Activated T-cell treated with anti-CD3 and anti-CD28 coated beads for 1 hour (primary cell): ENCODE measurements around the gene CTLA4.
A peak's percentile ranks its signal among the peaks of the same experiment; 100 is the strongest.
"Not testable (repeated sequence)": the region's sequence is repeated elsewhere in the genome, so short reads cannot be mapped to it uniquely, and the experiment has no call there.

Experiments used
- DNase-seq: peaks from one replicate; pipeline ENCODE4 v3.0.0-alpha.2; 2020; ENCODE audit warnings: low read depth

The CTLA4 gene

DNA sequence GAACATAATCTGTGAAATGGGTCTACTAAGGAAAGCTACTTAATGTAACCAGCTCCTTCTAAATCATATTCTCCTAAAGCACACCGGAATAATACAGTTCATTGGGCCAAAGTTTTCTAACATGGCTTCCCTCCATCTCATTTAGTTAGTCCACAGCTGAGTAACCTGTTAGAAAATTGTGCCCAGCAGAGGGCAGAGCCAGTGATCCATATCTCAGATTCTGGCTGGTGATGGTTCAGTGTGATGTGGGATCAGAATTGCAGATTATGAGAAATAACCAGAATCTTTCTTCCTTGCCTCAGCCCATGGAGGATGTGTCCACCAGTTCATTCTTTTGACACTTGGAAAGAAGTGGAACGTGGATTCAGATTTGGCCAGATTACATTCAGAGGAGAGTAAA, 9.4 kb upstream of the CTLA4 start:
- DNase-seq = no peak

DNA sequence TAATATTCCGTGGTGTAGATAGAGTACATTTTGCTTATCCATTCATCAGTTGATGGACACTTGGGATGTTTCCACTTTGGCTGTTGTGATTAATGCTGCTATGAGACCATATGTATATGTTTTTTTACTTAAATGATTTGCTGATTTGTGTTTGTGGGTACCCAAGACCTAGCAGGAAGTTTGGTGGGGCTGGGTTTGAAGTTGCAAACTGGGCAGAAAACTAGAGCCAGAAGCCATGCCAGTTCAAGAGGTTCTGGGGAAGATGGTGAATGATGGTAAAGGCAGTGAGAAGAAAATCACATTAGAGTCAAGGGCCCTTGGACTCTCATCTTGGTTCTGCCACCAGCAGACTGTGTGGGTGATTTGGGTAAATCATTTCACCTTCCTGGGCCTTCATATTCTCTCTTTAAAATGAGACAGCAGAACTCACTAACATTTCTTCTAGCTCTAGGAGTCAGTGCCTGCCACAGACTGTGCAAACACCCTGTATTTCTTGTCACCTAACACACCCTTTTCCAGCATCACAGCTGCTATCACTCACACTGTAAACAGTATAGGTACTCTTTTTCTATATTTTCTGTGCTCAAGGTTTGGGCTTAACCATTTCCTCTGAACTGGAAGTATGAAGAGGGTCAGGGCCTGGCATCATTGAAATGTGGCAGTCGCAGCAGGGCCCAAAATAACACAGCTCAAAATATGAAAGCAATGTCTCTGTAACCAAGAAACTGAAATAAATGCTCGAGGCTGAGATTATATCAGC, 8.4 kb upstream of the CTLA4 start:
- no peak for DNase-seq

DNA sequence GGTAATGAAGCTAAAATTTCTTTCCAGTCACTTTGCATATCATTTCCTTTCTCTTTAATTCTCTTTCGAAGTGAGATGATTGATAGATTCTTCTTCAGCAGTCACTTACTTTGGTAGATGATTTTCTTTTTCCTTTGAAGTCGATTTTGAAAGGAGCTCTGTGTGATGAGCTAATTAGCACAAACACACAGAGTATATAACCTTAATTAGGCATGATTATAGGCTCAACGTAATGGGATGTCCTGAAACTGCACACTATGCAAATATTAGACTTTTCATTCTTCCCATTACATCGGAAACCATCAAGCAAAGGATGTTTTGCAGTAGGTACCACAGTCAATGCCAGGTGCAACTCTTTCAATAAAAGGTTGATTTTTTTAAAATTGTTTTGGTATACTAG, 6.4 kb upstream of the CTLA4 start:
- no peak for DNase-seq

DNA sequence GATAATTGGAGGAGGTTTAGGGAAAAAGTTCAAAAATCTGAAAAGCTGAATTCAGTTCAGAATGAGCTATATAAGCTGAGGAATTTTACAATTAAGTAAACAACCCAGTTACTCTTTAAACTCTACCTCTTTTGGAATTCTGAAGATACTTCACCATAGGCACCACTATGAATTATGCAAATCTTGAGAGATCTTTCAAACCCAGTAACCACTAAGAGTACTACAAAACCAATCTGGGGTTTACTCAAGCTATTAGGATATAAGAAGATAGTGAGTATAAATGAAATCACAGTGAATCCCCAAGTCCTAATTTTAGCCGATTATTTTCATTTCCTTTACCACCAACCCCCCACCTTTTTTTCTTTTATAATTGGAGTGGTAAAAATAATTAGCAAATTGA, 6.0 kb upstream of the CTLA4 start:
- no peak for DNase-seq

DNA sequence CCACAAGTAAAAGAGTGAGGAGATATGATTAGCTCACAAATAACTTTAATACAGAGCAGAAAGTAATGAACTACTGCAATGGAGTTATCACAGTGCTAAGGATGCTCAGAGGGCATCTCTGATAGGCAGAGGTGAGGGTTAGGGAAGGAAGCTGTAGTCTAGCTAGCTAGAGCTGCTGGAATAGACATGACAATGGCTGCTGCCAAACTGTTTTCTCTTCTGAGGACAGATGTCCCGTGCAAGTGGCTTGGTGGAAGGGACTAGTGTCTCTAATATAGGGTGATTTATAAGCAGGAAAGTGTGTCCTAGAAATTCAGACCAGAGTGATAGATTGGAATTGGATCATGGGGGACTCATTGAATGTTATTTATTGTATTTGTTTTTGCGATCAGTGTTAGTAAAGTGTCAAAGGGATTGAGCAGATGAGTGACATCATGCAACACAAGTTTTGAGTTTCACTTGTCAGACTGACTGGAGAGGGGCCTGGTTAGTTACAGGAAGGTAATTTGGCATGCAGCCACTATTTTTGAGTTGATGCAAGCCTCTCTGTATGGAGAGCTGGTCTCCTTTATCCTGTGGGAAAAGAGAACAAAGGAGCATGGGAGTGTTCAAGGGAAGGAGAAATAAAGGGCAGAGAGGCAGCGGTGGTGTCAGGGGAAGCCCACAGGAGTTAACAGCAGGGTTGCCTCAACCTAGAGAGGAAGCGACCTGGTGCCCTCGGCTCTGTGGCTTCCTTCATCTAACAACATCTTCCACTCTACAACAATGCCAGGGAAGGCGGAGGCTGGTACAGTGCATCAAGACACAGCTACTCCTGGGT, 1.9 kb downstream of the CTLA4 start:
- DNase-seq = peak; percentile 35

DNA sequence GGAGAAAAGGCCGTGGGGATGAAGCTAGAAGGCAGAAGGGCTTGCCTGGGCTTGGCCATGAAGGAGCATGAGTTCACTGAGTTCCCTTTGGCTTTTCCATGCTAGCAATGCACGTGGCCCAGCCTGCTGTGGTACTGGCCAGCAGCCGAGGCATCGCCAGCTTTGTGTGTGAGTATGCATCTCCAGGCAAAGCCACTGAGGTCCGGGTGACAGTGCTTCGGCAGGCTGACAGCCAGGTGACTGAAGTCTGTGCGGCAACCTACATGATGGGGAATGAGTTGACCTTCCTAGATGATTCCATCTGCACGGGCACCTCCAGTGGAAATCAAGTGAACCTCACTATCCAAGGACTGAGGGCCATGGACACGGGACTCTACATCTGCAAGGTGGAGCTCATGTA, 2.9 kb downstream of the CTLA4 start:
- no peak for DNase-seq

DNA sequence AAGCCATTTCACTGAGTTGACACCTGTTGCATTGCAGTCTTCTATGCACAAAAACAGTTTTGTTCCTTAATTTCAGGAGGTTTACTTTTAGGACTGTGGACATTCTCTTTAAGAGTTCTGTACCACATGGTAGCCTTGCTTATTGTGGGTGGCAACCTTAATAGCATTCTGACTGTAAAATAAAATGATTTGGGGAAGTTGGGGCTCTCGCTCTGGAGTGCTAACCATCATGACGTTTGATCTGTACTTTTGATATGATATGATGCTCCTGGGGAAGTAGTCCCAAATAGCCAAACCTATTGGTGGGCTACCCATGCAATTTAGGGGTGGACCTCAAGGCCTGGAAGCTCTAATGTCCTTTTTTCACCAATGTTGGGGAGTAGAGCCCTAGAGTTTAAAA, 3.4 kb downstream of the CTLA4 start:
- DNase-seq = no peak

DNA sequence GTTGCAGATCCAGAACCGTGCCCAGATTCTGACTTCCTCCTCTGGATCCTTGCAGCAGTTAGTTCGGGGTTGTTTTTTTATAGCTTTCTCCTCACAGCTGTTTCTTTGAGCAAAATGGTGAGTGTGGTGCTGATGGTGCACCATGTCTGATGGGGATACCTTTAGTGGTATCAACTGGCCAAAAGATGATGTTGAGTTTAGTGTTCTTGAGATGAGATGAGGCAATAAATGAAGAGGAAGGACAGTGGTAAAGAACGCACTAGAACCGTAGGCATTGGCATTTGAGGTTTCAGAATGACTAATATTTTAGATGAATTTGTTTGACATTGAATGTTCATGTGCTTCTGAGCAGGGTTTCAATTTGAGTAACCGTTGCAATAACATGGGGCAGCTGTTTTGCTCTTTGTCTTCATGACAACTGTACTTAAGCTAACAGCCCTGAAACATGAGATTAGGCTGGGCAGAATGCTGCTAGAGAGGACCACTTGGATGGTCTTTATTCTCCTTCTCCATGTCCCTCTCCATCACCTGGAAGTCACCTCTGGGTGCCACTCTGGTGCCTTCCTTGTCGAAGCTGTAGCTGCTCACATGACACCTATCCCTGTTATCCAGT, 3.9 kb downstream of the CTLA4 start:
- DNase-seq = no peak

DNA sequence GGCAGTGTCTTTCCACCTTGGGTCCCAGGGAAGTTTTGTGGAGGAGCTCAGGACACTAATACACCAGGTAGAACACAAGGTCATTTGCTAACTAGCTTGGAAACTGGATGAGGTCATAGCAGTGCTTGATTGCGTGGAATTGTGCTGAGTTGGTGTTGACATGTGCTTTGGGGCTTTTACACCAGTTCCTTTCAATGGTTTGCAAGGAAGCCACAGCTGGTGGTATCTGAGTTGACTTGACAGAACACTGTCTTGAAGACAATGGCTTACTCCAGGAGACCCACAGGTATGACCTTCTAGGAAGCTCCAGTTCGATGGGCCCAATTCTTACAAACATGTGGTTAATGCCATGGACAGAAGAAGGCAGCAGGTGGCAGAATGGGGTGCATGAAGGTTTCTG, 5.9 kb downstream of the CTLA4 start:
- DNase-seq = no peak

DNA sequence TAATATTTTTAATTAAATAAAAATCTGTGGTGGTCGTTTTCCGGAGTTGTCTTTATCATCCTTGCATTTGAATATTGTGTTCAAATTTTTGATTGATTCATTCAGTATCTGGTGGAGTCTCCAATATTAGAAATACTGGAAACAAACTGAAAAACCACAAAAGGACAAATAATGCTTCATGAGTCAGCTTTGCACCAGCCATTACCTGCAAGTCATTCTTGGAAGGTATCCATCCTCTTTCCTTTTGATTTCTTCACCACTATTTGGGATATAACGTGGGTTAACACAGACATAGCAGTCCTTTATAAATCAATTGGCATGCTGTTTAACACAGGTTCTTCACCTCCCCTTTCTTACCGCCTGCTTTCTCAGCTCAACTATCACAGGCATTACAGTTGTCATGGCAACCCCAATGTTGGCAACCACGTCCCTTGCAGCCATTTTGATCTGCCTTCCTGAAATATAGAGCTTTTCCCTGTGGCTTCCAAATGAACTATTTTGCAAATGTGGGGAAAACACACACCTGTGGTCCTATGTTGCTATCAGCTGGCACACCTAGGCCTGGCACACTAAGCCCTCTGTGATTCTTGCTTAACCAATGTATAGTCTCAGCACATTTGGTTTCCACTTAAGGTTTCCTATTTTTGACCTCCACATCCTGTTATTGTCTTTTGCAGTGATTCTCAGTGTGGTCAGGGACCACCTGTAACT, 6.5 kb downstream of the CTLA4 start:
- no peak for DNase-seq

DNA sequence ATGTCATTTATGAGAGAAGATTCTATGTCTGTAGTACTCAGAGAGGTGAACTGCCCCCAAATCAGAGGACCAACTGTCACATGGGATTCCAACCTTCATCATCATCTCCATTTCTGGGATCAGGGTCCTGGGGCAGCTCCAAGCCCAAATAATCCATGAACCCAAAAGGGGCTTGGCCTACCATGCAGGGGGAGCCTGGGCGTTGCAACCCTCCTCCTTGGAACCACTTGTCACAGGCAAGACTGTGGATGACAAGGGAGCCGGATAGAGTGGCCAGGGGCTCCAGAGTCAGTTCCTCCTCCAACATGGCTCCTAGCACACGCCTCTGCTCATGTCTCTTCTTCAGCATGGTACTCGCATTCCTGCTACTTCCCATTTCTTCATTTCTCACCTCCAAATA, 7.9 kb downstream of the CTLA4 start:
- DNase-seq = no peak

DNA sequence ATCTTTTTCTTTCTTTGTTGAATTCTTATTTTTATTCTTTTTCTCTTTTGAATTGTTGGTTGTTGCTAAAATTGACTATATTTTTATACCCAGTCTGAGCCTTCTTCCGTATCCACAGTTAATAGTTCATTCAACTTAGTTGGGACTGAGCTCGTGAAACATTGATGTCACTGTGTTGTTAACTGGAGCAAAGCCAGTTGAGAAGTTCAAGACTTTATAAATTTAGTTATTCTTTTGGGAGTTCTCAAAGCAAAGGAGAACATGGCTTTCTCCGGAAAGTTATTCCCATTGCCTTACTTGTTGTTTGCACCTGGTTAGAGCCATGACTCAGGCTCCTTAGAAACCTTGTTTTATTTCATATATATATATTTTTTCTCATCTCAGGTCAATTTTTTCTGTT, 8.8 kb downstream of the CTLA4 start:
- no peak for DNase-seq

DNA sequence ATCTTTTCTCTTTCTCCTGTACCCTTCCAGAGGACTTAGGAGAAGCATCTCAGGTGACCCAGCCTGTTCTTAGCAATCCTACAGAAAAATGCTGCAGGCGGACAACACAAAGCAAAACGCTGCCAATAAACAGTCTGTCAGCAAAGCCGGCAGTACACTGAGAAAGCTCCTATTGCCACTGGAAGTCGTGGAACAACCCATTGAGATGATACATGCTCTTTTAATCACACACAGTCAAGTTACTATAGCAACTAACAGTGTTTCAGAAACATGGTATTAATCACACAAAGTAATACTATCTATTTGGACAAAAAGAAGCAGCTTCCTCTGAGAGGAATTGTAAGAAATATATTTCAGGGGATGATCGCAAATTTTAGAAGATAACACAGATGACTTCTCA, 10.5 kb downstream of the CTLA4 start:
- DNase-seq = no peak

DNA sequence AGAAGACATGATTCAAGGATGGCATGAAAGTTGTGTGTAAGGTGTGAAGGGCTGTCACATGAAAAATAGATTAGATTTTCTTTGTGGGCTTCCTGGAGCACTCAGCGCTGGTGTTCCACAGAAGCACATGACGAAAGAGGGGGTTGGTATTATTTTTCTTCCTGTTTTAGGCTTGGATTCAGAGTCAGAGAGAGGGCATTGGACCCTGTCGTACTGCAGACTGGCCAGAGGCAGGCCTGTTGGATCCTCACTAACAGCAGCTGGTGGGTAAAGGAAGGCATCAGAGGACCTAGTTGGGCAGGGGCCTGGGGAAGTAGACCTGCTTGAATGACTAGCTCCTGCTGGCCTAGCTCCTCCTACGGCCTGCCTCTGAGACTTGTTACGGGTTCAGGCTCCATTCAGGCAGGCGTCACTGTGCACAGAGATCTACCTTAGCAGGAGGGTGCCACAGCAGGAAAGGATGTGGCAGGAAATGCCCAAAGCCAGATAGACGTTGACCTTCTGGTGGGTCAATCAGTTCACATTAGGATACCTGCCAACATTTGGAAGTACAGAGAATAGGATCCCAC, 13.1 kb downstream of the CTLA4 start:
- no peak for DNase-seq

DNA sequence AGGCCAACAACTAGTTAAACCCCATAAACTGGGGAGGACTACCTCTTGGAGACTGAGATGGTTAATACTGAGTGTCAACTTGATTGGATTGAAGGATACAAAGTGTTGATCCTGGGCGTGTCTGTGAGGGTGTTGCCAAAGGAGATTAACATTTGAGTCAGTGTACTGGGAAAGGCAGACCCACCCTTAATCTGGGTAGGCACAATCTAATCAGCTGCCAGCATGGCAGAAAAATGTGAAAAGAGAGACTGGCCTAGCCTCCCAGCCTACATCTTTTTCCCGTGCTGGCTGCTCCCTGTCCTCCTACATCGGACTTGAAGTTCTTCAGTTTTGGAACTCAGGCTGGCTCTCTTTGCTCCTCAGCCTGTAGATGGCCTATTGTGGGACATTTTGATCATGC, 13.6 kb downstream of the CTLA4 start:
- not testable (repeated sequence) for DNase-seq

DNA sequence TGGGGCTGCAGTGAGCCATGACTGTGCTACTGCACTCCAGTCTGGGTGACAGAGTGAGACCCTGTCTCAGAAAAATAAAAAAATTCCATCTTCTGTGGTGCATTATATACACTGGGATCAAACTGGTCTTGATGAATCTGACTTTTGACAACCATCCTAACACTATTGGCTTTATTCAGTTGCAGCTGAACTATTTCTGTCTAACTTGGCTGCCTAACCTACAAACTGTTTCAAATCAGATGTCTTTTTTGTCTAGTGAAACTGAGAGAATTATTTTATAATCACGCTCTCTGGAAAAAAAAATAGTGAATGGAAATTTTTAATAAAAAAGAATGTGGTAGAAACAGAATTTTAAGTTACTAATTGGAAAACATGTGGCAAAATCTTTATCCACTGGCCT, 15.0 kb downstream of the CTLA4 start:
- no peak for DNase-seq

DNA sequence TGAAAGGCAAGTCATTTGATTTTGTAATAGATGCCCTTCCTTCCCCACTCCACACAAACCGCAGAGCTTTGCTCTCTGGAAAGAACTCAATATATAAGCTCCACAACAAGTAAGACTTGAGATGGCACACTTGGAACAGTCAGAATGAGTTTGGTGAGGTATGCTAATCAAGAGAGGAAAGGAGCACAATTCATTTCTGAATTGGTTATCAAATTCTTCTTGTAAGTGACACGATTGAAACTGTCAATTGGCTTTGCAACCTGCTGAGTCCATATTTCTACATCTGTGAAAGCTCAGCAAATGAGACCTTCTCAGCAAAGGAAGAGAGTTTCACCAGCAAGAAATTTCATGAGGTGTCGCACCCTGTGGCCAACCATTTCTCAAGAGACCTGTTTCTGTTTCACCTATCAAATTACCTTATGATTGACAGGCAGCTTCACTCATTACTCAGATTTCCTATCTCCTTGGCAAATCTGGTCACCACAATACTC, 19.1 kb downstream of the CTLA4 start:
- no peak for DNase-seq

DNA sequence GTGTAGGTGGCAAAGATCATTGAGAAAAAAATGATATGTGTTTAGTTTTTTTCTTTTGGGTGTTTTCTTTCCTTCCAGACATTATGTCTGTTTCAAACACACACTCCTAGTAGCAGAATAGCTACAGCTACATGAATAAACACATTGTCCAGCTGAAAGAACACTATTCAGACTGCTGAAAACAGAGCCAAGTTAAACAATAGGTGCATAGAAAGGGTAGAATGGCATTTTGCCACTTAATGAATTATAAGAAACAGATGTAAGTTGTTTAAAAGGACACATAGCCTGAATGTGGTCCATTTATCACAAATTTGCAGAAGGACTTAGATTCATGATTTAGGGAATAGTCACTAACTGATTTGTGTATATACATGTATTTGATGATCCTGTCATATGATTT, 20.1 kb downstream of the CTLA4 start:
- no peak for DNase-seq

DNA sequence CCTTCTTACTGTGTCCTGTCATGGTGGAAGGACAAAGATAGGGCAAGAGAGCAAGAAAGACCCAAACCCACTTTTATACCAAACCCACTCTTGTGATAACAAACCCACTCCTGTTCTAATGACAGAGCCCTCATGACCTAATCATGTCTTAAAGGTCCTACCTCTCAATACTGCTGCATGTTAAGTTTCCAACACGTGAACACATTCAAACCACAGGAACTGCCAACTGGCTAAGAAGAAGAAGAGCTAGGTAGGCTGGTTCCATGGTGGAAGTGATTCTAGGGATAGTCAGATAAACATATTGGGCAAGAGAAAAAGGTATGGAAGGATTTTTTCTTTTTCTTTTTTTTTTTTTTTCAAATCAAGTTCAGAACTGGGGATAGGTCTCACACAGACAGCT, 22.0 kb downstream of the CTLA4 start:
- no peak for DNase-seq

DNA sequence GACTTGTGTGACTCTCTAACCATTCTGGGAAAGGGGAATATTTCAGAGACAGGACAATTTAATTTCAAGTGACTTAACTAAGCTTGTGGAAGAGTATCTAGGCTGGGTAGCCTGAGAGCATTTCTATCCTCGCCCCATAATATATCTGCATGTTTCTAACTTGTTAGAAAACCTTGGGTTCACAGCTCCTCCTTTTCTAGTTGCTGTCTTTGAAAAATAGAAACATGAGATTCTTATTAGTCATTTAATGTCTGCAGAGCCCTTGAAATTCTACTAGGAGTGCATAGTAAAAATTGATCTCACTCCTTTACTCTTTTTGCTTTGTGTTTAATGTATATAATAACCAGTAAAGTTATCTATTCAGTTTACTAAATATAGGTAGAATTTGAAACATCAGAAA, 22.4 kb downstream of the CTLA4 start:
- DNase-seq = no peak

DNA sequence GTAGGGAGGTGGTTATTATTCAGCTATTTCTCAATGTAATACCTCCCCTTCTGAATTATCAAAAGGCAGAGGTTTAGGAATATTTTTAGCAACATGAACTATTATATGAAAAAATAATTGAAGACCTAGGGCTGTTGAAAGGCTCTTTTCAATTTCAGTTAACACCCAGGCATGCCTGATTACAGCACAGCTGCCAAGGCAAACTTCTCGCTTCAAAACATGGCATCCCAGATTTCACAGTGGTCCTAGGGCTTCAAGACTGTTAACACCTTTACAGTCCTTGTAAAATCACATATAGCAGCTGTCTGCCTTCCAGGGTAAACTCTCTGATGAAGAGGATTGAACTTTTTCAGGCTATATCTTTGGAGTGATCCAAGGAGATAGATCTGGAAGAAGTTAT, 23.2 kb downstream of the CTLA4 start:
- DNase-seq = no peak

DNA sequence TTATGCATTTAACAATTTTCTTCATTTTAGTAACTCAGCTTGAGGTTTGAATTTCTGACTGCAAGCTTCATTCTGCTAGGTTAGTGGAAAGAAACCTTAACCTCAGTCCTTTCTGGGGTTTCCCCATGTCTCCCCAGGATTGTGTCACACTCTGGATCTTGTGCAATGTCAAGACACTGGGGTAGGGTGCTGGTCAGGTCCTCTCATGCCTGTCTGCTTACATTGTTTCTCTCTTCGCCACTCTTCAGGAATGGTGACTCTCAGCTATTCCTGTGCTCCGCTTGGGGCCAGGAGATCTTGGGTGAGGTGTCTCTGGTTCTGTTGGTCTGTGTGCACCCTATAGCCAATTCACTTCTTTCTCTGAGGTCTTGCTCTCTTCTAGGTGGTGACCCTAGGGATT, 23.9 kb downstream of the CTLA4 start:
- no peak for DNase-seq
